HFF-Myc (cell line): ENCODE measurements around the gene EXOC4.

Source experiments
- DNase-seq: peaks from one replicate; pipeline ENCODE4 v3.0.0-alpha.2; 2011; ENCODE audit warnings: low read depth; ENCODE audit errors: extremely low read depth
- H3K4me3 ChIP-seq: replicated peaks from 2 replicates; pipeline ENCODE4 v1.5.1; 2011; ENCODE audit warnings: low read depth, mild to moderate bottlenecking, control low read depth, low read length
- TF ChIP-seq, protein P1 (sequence below): IDR thresholded peaks from 2 replicates; pipeline ENCODE4 v1.5.1; 2012; ENCODE audit warnings: mild to moderate bottlenecking, low read depth, low read length, control low read depth; ENCODE audit errors: missing control alignments

The EXOC4 gene

GRCh38 chr7:133754708-133755107 is 501.8 kb downstream of the EXOC4 start:
- DNase-seq: no peak
- no peak overlapping the region for H3K4me3 ChIP-seq
- TF ChIP-seq, protein P1, sequence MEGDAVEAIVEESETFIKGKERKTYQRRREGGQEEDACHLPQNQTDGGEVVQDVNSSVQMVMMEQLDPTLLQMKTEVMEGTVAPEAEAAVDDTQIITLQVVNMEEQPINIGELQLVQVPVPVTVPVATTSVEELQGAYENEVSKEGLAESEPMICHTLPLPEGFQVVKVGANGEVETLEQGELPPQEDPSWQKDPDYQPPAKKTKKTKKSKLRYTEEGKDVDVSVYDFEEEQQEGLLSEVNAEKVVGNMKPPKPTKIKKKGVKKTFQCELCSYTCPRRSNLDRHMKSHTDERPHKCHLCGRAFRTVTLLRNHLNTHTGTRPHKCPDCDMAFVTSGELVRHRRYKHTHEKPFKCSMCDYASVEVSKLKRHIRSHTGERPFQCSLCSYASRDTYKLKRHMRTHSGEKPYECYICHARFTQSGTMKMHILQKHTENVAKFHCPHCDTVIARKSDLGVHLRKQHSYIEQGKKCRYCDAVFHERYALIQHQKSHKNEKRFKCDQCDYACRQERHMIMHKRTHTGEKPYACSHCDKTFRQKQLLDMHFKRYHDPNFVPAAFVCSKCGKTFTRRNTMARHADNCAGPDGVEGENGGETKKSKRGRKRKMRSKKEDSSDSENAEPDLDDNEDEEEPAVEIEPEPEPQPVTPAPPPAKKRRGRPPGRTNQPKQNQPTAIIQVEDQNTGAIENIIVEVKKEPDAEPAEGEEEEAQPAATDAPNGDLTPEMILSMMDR: no peak

- TF ChIP-seq, protein P1: no peak
- DNase-seq: no peak
- no peak overlapping the region for H3K4me3 ChIP-seq
Observed at GRCh38 chr7:133755901-133756300, 503.0 kb downstream of the EXOC4 start.

DNA sequence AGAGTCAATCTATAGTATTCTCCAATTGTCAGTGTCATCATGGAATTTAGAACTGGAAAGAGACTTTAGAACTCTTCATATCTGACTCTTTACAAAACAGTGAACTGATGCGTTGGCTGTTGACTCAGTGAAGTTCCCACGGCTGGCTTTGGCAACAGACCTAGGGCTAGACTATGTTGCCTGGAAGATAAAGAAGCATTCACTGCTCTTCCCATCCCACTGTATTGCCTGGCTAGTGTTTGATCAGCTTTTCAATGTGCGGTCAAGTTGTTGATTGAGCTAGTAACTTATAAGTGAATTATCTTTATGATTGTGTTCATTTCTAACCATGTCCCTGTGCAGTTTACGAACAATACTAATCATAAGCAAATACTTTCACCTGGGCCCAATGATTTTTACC is 508.6 kb downstream of the EXOC4 start:
- H3K4me3 ChIP-seq: no peak overlapping the region
- no peak for DNase-seq
- TF ChIP-seq, protein P1: no peak

GRCh38 chr7:133763076-133763640 is 510.3 kb downstream of the EXOC4 start:
- no peak for DNase-seq
- TF ChIP-seq, protein P1: no peak
- no peak overlapping the region for H3K4me3 ChIP-seq

DNA sequence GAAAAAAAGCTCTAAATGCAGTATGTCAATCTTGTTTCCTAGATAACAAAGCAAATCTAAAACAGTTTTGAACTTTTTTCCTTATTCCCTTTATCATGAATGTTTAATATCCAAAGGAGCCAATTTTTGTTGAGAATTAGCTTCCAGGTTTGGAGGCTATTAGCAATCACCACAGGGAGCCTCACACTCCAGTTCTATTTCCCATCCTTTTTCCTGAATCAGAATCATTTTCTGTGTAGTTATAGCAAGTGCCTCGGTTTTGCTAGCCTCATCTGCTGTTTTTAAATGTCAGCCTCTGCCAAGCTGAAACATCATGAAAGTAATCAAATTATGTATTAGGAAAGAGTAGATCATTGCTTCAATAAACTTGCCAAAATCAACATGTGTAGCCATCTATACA is 516.8 kb downstream of the EXOC4 start:
- TF ChIP-seq, protein P1: no peak
- no peak overlapping the region for H3K4me3 ChIP-seq
- no peak for DNase-seq

- DNase-seq: no peak
- TF ChIP-seq, protein P1: no peak
- no peak overlapping the region for H3K4me3 ChIP-seq
Observed at GRCh38 chr7:133770863-133771492, 518.1 kb downstream of the EXOC4 start.

GRCh38 chr7:133771788-133772419 is 519.0 kb downstream of the EXOC4 start:
- H3K4me3 ChIP-seq: no peak overlapping the region
- DNase-seq: no peak
- TF ChIP-seq, protein P1: no peak
